Cardiac septum (tissue), 1 donor: Measurements from ENCODE around the gene PCK1. TPM values are rescaled to one million over a fixed set of nuclear protein-coding genes. Genes with fewer than 3 reads are reported as not detected.

Experiments used
- DNase-seq: peaks from one replicate; pipeline ENCODE4 v3.0.0-alpha.2; 2020; ENCODE audit warnings: low spot score
- intact Hi-C: fragments of 100-400 bp; cut with DNase I; formaldehyde crosslinking; loops from one replicate; pipeline ENCODE4 v1.14.0; 2022
- total RNA-seq: library from RNA; stranded (reverse); fragmentation: NEBNext Ultra II Directional; extraction: Animal tissue kit (Norgen Biotek cat#: 25700); gene quantifications from one replicate; pipeline ENCODE4 v1.2.1, GENCODE V29; 2021
- donor health status: DM: no; HTN: no; CAD: no.

Gene PCK1
- total RNA-seq, 1 donor from 2014 or later, result 0.48 TPM

GRCh38 chr20:57558614-57559288, 2.2 kb upstream of the PCK1 start:
- no peak for DNase-seq
- intact Hi-C loops, result no loop called here

DNA sequence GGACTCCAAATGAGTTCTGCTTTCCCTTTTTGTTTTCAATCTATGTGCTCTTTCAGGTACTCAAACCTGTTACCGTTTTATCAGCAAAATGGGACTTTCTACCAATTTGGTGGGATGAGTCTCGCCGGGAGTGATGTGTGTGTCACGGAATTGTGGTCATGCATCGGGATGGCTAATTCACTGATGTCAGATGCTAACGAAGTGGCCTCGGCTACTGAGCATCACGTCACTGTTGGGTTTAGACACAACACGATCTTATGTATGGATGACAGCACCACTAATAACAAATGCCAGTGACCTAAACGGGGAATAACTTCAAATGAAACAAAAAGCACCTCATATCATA, 1.6 kb upstream of the PCK1 start:
- intact Hi-C loops, result no loop called here
- no peak for DNase-seq

- DNase-seq, result no peak
- intact Hi-C loops, result no loop called here
Observed at GRCh38 chr20:57559658-57560553, 1.0 kb upstream of the PCK1 start.

DNA sequence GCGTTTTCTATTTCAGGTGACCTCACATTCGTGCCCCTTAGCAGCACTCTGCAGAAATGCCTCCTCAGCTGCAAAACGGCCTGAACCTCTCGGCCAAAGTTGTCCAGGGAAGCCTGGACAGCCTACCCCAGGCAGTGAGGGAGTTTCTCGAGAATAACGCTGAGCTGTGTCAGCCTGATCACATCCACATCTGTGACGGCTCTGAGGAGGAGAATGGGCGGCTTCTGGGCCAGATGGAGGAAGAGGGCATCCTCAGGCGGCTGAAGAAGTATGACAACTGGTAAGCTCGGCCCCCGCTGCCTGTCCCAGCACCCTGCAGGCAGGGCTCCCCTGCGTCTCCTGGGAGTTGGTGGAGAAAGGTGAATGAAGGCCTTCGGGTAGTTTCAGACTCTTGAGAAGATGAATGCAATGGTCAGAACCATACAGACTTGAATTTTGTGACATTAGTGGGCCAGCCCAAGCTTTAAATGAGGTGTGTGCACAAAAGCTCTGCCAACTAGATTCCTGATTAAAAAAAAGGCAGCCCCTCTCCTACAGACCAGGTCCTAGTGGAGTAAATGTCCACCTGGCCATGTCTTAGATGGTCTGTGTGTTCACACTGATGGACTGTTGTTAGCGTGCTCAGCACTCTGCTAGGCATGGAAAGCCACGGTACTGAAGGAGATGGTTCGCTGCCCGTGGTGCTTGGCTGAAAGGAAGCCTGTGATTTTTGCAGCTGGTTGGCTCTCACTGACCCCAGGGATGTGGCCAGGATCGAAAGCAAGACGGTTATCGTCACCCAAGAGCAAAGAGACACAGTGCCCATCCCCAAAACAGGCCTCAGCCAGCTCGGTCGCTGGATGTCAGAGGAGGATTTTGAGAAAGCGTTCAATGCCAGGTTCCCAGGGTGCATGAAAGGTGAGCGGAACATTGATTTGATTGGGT, 708 bp downstream of the PCK1 start:
- intact Hi-C loops, result no loop called here

GRCh38 chr20:57562541-57563465, 1.9 kb downstream of the PCK1 start:
- DNase-seq, result no peak
- intact Hi-C loops, result no loop called here

More for the DNA sequence above, 708 bp downstream of the PCK1 start:
- no peak for DNase-seq

DNA sequence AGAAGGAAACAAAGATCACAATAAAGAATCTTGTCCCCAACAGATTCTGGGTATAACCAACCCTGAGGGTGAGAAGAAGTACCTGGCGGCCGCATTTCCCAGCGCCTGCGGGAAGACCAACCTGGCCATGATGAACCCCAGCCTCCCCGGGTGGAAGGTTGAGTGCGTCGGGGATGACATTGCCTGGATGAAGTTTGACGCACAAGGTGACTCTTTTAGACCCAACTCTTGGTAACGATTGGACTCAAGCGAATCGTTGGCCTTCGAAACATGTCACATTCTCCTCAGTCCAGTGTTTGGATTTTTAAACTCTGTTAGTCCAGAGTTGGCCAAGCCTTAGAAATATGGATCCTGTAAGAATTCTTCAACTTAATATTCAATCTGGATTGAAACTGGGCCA, 2.6 kb downstream of the PCK1 start:
- no peak for DNase-seq
- intact Hi-C loops, result no loop called here

- intact Hi-C loops, result no loop called here
- no peak for DNase-seq
Observed at GRCh38 chr20:57564180-57564802, 3.4 kb downstream of the PCK1 start.

DNA sequence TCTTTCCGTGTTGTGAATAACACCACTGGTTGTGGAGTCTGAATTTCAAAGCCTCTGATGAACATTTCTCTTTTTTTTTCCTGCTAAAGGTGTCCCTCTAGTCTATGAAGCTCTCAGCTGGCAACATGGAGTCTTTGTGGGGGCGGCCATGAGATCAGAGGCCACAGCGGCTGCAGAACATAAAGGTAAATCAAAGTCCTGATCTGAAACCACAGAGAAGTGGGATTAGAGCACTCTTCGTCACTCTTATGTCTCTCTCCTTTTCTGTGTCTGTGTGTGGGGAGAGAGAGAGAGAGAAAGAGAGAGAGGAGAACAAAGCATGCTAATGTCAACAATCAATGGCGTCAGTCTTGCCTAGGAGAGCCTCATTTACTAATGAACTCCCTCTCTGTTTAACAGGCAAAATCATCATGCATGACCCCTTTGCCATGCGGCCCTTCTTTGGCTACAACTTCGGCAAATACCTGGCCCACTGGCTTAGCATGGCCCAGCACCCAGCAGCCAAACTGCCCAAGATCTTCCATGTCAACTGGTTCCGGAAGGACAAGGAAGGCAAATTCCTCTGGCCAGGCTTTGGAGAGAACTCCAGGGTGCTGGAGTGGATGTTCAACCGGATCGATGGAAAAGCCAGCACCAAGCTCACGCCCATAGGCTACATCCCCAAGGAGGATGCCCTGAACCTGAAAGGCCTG, 4.2 kb downstream of the PCK1 start:
- DNase-seq, result no peak
- intact Hi-C loops, result no loop called here

DNA sequence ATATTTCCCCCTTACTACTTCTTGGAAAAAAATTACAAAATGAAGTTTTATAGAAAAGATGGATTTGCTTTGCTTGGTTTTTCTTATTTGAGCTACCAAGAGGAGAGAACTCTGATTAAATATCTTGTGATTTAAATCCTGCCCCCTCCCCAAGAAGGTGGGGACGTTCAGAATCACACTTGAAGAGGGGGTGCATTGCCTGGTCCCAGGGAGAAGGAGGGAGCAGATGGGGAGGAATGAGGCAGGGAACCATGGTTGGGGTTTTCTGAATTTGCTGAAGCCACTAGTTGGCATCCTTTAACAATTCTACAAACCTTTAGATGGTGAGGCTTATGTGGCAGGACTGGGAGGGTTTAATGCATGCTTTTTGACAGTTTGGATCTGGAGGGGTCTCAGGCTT, 5.5 kb downstream of the PCK1 start:
- intact Hi-C loops, result no loop called here
- DNase-seq, result no peak

DNA sequence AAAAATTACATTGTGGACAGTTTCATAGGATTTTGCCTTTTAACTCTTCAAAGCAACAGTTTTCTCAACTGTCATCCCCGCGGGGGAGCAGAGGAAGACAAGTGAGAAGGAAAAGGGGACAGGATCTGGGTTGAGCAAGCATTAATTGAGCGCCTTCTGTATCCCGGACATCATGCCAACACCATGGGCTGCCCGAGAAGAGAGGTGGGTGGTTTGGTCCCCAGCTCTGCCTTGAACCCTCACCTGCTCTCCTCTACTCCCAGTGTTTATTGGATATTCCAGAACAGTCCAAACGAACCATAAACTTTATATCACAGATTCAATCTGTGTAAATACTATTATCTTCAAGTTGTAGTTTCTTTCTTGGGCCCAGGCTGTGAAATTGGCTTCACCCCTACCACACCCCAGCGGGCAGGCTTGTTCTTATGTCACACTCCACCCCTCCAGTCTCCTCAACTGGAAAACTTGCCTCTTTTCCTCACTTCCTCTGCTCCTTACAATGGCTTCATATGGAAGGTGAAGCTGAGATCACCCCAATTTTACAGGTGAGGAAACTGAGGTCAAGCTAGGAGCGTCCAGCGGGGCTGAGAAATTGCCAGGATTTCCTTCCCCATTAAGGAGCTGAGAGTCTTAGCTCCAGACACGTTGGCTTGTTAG, 6.0 kb downstream of the PCK1 start:
- intact Hi-C loops, result no loop called here
- DNase-seq, result no peak

GRCh38 chr20:57567471-57568079, 6.7 kb downstream of the PCK1 start:
- intact Hi-C loops, result no loop called here
- no peak for DNase-seq

- intact Hi-C loops, result no loop called here
Observed at GRCh38 chr20:57568088-57568896, 7.4 kb downstream of the PCK1 start.

DNA sequence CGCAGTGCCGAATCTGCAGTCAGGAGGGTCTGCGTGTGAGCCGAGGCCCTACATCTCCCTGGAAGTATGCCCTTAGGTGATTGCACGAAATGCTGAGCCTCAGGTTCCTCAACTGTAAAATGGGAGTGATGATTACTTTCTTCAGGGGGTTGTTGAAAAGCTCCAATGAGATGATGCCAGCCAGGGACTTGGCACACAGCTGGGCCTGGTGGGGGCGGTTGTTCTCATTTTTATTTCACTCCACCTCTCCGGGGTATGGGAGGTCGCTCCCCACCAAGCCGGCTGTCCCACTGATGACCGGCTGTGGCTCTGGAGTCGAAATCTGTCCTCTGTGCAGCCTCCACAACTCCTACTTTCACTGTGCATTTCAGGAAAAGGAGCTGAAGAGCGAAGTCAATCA, 8.1 kb downstream of the PCK1 start:
- DNase-seq, result no peak
- intact Hi-C loops, result no loop called here

More at GRCh38 chr20:57568088-57568896, 7.4 kb downstream of the PCK1 start:
- DNase-seq, result no peak

DNA sequence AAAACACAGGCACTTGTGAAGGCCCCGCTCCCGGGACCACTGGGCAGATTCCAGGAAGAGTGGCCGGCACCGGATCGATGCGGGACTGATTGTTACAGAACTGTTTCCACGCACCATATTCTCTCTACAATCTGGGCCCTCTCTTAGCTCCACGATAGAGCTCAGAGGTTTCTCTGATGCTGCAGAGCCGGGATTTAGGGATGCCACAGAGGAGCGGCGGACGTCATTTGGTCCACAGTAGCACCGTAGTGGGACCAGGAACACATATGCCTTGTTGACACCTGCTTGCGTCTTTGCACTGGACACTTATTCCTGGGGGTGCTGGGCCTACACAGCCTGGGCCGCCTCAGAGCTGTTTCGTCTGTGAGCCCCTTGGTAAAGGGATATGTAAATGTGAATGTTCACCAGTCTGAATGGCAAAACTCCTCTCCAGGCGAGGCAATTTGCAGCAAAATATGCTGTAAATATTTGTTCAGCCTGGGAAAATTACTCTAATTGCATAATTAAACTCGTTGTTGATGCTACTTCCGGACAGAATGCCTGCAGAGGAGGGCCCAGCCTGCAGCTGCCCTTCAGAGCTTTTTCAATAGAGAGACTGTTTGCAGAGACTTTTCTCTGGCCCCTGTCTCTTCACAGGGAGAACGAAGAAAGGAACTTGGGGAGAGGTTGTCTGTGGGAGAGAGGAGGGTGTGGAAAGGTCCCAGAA, 9.4 kb downstream of the PCK1 start:
- intact Hi-C loops, result no loop called here
- DNase-seq, result no peak

DNA sequence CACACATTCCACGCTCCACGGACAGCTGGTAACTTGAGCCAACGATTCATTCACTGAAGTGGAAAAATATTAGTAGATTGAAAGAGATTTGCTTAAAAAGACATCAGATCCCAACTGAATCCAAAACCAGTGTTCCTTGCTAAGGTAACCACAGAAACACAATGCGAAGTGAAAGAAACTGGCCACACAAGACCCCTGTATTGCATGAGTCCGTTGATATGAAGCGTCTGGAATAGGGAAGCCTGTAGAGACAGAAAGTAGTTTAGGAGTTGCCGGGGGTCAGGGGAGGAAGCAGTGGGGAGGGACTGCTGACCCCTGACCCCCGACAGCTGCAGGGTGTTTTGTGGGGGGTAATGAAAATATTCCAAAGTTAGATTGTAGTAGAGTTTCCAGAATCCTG, 10.0 kb downstream of the PCK1 start:
- DNase-seq, result no peak
- intact Hi-C loops, result no loop called here
